Activated CD4-positive, alpha-beta T cell treated with anti-CD3 and anti-CD28 coated beads, Interleukin-2, amount 10 ng/mL, durations not matched to agents 7 days and 5 days (primary cell): Measurements from ENCODE around the gene GPC6. TPM values are rescaled to one million over a fixed set of nuclear protein-coding genes. Genes with fewer than 3 reads are reported as not detected.

Experiments
- CTCF ChIA-PET: fragments of 350-600 bp; sonication (Branson Sonifier 250); formaldehyde crosslinking; loops from one replicate; lab custom pipeline; 2021; ENCODE audit warnings: antibody characterized with exemption; lab: Charles Lee
- POLR2A ChIA-PET: fragments of 350-600 bp; sonication (Branson Sonifier 250); formaldehyde crosslinking; loops from one replicate; lab custom pipeline; 2021; ENCODE audit warnings: antibody characterized with exemption; lab: Charles Lee
- DNase-seq: peaks from one replicate; pipeline ENCODE4 v3.0.0-alpha.2; 2020
- H3K27ac Mint-ChIP-seq: one replicate; pipeline ENCODE4 v1.8.0; 2021; ENCODE audit warnings: mild to moderate bottlenecking, moderate library complexity, mixed read lengths
- H3K27me3 Mint-ChIP-seq: one replicate; pipeline ENCODE4 v1.8.0; 2021; ENCODE audit warnings: mixed read lengths
- H3K36me3 Mint-ChIP-seq: one replicate; pipeline ENCODE4 v1.8.0; 2021; ENCODE audit warnings: low read depth, mixed read lengths
- H3K4me1 Mint-ChIP-seq: one replicate; pipeline ENCODE4 v1.8.0; 2021; ENCODE audit warnings: mixed read lengths
- H3K4me3 Mint-ChIP-seq: one replicate; pipeline ENCODE4 v1.8.0; 2021; ENCODE audit warnings: mild to moderate bottlenecking, moderate library complexity, mixed read lengths
- H3K9me3 Mint-ChIP-seq: one replicate; pipeline ENCODE4 v1.8.0; 2021; ENCODE audit warnings: mixed read lengths
- total RNA-seq, 2 experiments: library from RNA; stranded (reverse); gene quantifications; one replicate each; pipeline ENCODE4 v1.2.3, GENCODE V29; 2021

GPC6 gene
- total RNA-seq, 2 experiments from 2014 or later: not detected

GRCh38 chr13:94242554-94242953, 1015.9 kb downstream of the GPC6 start:
- H3K36me3 Mint-ChIP-seq: no peaks in the 10 kb centered on the region
- ChIA-PET POLR2A (no interaction called here), CTCF (no interaction called here)
- no peak for DNase-seq
- H3K27me3 Mint-ChIP-seq: peaks cover 2% of the 10 kb centered on the region
- H3K4me3 Mint-ChIP-seq: no peak overlapping the region
- H3K27ac Mint-ChIP-seq: no peak overlapping the region
- peaks cover 20% of the 10 kb centered on the region for H3K4me1 Mint-ChIP-seq
- peaks cover 8% of the 10 kb centered on the region for H3K9me3 Mint-ChIP-seq

GRCh38 chr13:94243551-94243950, 1016.9 kb downstream of the GPC6 start:
- peaks cover 12% of the 10 kb centered on the region for H3K4me1 Mint-ChIP-seq
- DNase-seq: no peak
- H3K27ac Mint-ChIP-seq: no peak overlapping the region
- H3K36me3 Mint-ChIP-seq: no peaks in the 10 kb centered on the region
- H3K27me3 Mint-ChIP-seq: peaks cover 2% of the 10 kb centered on the region
- POLR2A ChIA-PET: no interaction called here
- CTCF ChIA-PET: no interaction called here
- no peak overlapping the region for H3K4me3 Mint-ChIP-seq
- H3K9me3 Mint-ChIP-seq: peaks cover 6% of the 10 kb centered on the region

GRCh38 chr13:94246495-94246894, 1019.9 kb downstream of the GPC6 start:
- peaks cover 6% of the 10 kb centered on the region for H3K9me3 Mint-ChIP-seq
- H3K4me3 Mint-ChIP-seq: no peak overlapping the region

GRCh38 chr13:94247890-94248289, 1021.3 kb downstream of the GPC6 start:
- peaks cover 6% of the 10 kb centered on the region for H3K9me3 Mint-ChIP-seq
- peaks cover 2% of the 10 kb centered on the region for H3K27me3 Mint-ChIP-seq
- CTCF ChIA-PET: no interaction called here
- no peak overlapping the region for H3K4me3 Mint-ChIP-seq
- no peak for DNase-seq
- H3K4me1 Mint-ChIP-seq: no peaks in the 10 kb centered on the region
- no peak overlapping the region for H3K27ac Mint-ChIP-seq
- POLR2A ChIA-PET: no interaction called here
- H3K36me3 Mint-ChIP-seq: no peaks in the 10 kb centered on the region

More at GRCh38 chr13:94246495-94246894, 1019.9 kb downstream of the GPC6 start:
- Mint-ChIP-seq H3K27ac (no peak overlapping the region), H3K36me3 (no peaks in the 10 kb centered on the region), H3K4me1 (no peaks in the 10 kb centered on the region), H3K27me3 (peaks cover 2% of the 10 kb centered on the region)
- DNase-seq: no peak
- POLR2A ChIA-PET: no interaction called here
- CTCF ChIA-PET: no interaction called here

GRCh38 chr13:94248454-94249228, 1022.0 kb downstream of the GPC6 start:
- H3K4me3 Mint-ChIP-seq: no peak overlapping the region
- no peaks in the 10 kb centered on the region for H3K36me3 Mint-ChIP-seq
- H3K27ac Mint-ChIP-seq: no peak overlapping the region
- peaks cover 6% of the 10 kb centered on the region for H3K9me3 Mint-ChIP-seq
- H3K4me1 Mint-ChIP-seq: no peaks in the 10 kb centered on the region
- peaks cover 2% of the 10 kb centered on the region for H3K27me3 Mint-ChIP-seq
- CTCF ChIA-PET: interaction anchor here (1.5 kb wide), 1 partner anchor 8 kb away, joined by 3 read pairs; no protein-coding TSS in a partner anchor
- POLR2A ChIA-PET: no interaction called here
- DNase-seq: no peak

- Mint-ChIP-seq H3K9me3 (peaks cover 6% of the 10 kb centered on the region), H3K4me3 (no peak overlapping the region), H3K27me3 (peaks cover 2% of the 10 kb centered on the region), H3K36me3 (no peaks in the 10 kb centered on the region), H3K4me1 (no peaks in the 10 kb centered on the region), H3K27ac (no peak overlapping the region)
- CTCF ChIA-PET: interaction anchor here (1.5 kb wide), 1 partner anchor 7 kb away, joined by 3 read pairs; no protein-coding TSS in a partner anchor
- POLR2A ChIA-PET: no interaction called here
- no peak for DNase-seq
These were observed 1022.9 kb downstream of the GPC6 start for GRCh38 chr13:94249512-94249911.

- Mint-ChIP-seq H3K36me3 (no peaks in the 10 kb centered on the region), H3K9me3 (peaks cover 6% of the 10 kb centered on the region), H3K27ac (no peak overlapping the region), H3K27me3 (no peaks in the 10 kb centered on the region), H3K4me1 (no peaks in the 10 kb centered on the region), H3K4me3 (no peak overlapping the region)
- DNase-seq: no peak
- ChIA-PET CTCF (no interaction called here), POLR2A (no interaction called here)
These were observed 1025.4 kb downstream of the GPC6 start for GRCh38 chr13:94251831-94252608.

- DNase-seq: no peak
- POLR2A ChIA-PET: interaction anchor here (0.7 kb wide), 1 partner anchor 196 kb away, joined by 3 read pairs; no protein-coding TSS in a partner anchor
- H3K4me3 Mint-ChIP-seq: no peak overlapping the region
- H3K27me3 Mint-ChIP-seq: no peaks in the 10 kb centered on the region
- H3K9me3 Mint-ChIP-seq: no peaks in the 10 kb centered on the region
- no peaks in the 10 kb centered on the region for H3K4me1 Mint-ChIP-seq
- no peaks in the 10 kb centered on the region for H3K36me3 Mint-ChIP-seq
- CTCF ChIA-PET: interaction anchor here (0.9 kb wide), 1 partner anchor 15 kb away, joined by 3 read pairs; no protein-coding TSS in a partner anchor
- H3K27ac Mint-ChIP-seq: no peak overlapping the region
These were observed 1028.1 kb downstream of the GPC6 start for GRCh38 chr13:94254737-94255136.

GRCh38 chr13:94256721-94257120, 1030.1 kb downstream of the GPC6 start:
- no peaks in the 10 kb centered on the region for H3K36me3 Mint-ChIP-seq
- no peak for DNase-seq
- no peaks in the 10 kb centered on the region for H3K9me3 Mint-ChIP-seq
- no peak overlapping the region for H3K27ac Mint-ChIP-seq
- CTCF ChIA-PET: interaction anchor here (0.9 kb wide), 1 partner anchor 8 kb away, joined by 3 read pairs; no protein-coding TSS in a partner anchor
- no peaks in the 10 kb centered on the region for H3K27me3 Mint-ChIP-seq
- no peaks in the 10 kb centered on the region for H3K4me1 Mint-ChIP-seq
- POLR2A ChIA-PET: no interaction called here
- H3K4me3 Mint-ChIP-seq: no peak overlapping the region

GRCh38 chr13:94259984-94260383, 1033.4 kb downstream of the GPC6 start:
- H3K36me3 Mint-ChIP-seq: no peaks in the 10 kb centered on the region
- no peak overlapping the region for H3K4me3 Mint-ChIP-seq
- POLR2A ChIA-PET: no interaction called here
- H3K9me3 Mint-ChIP-seq: no peaks in the 10 kb centered on the region
- no peaks in the 10 kb centered on the region for H3K4me1 Mint-ChIP-seq
- H3K27me3 Mint-ChIP-seq: no peaks in the 10 kb centered on the region
- no peak overlapping the region for H3K27ac Mint-ChIP-seq
- DNase-seq: no peak
- CTCF ChIA-PET: no interaction called here

GRCh38 chr13:94261163-94261562, 1034.6 kb downstream of the GPC6 start:
- DNase-seq: no peak
- no peak overlapping the region for H3K27ac Mint-ChIP-seq
- peaks cover 2% of the 10 kb centered on the region for H3K27me3 Mint-ChIP-seq
- no peaks in the 10 kb centered on the region for H3K4me1 Mint-ChIP-seq
- no peaks in the 10 kb centered on the region for H3K36me3 Mint-ChIP-seq
- peaks cover 2% of the 10 kb centered on the region for H3K9me3 Mint-ChIP-seq
- CTCF ChIA-PET: no interaction called here
- H3K4me3 Mint-ChIP-seq: no peak overlapping the region
- POLR2A ChIA-PET: no interaction called here

GRCh38 chr13:94263038-94263437, 1036.4 kb downstream of the GPC6 start:
- Mint-ChIP-seq H3K27me3 (peaks cover 2% of the 10 kb centered on the region), H3K27ac (no peak overlapping the region), H3K4me1 (no peaks in the 10 kb centered on the region), H3K4me3 (no peak overlapping the region), H3K9me3 (peaks cover 2% of the 10 kb centered on the region), H3K36me3 (no peaks in the 10 kb centered on the region)
- ChIA-PET POLR2A (no interaction called here), CTCF (interaction anchor here (0.7 to 0.9 kb wide), 2 partner anchors 19 to 81 kb away, joined by 3 read pairs; no protein-coding TSS in a partner anchor)
- DNase-seq: no peak
